ENCODE measurements around the gene CLASRP.

DNA sequence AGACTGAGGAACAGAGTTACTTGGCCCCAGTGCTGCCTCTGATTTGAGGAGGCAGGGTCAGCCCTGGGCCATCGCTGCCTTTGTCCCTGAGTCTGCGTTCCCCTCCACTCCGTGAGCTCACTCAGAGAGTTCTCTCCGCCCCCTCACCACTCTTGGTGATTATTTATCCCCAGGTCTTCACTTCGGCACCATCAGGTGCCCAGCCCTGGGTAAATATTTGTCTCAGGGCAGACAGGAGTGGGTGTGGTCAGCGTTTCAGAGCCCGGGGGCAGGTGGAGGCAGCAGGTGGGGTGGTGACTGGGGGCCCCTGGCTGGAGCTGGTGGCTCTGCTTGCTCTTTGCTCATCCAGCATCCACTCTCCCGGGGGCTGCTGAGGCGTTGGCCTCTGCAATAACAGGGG is 74.8 kb downstream of the CLASRP start:
- TF ChIP-seq, protein P1, sequence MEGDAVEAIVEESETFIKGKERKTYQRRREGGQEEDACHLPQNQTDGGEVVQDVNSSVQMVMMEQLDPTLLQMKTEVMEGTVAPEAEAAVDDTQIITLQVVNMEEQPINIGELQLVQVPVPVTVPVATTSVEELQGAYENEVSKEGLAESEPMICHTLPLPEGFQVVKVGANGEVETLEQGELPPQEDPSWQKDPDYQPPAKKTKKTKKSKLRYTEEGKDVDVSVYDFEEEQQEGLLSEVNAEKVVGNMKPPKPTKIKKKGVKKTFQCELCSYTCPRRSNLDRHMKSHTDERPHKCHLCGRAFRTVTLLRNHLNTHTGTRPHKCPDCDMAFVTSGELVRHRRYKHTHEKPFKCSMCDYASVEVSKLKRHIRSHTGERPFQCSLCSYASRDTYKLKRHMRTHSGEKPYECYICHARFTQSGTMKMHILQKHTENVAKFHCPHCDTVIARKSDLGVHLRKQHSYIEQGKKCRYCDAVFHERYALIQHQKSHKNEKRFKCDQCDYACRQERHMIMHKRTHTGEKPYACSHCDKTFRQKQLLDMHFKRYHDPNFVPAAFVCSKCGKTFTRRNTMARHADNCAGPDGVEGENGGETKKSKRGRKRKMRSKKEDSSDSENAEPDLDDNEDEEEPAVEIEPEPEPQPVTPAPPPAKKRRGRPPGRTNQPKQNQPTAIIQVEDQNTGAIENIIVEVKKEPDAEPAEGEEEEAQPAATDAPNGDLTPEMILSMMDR (conservative IDR thresholded peaks at IDR 0.05; ENCODE audit: low read length): no peak
- TF ChIP-seq EZH2phosphoT487 (IDR thresholded peaks at IDR 0.05; ENCODE audit: borderline replicate concordance): no peak
